HG02759 (cell line): ENCODE measurements around the gene NKX2-1.

Source experiments
- ATAC-seq: cut with Tn5 transposase; IDR thresholded peaks from one replicate; pipeline ENCODE4 v1.9.1; 2021; ENCODE audit warnings: mild to moderate bottlenecking, moderate library complexity; ENCODE audit not compliant: unreplicated experiment

NKX2-1 gene

GRCh38 chr14:36518031-36518585 is 1.9 kb downstream of the NKX2-1 start:
- ATAC-seq, result no peak

- no peak for ATAC-seq
Observed at GRCh38 chr14:36517242-36518030, 2.6 kb downstream of the NKX2-1 start.

GRCh38 chr14:36516719-36517241 is 3.3 kb downstream of the NKX2-1 start:
- ATAC-seq, result no peak

- no peak for ATAC-seq
Observed at GRCh38 chr14:36515896-36516718, 3.9 kb downstream of the NKX2-1 start.

GRCh38 chr14:36515105-36515593 is 4.9 kb downstream of the NKX2-1 start:
- ATAC-seq, result no peak

GRCh38 chr14:36514278-36515104 is 5.5 kb downstream of the NKX2-1 start:
- ATAC-seq, result no peak

- no peak for ATAC-seq
Observed at GRCh38 chr14:36513451-36514277, 6.4 kb downstream of the NKX2-1 start.

- no peak for ATAC-seq
Observed at GRCh38 chr14:36513012-36513420, 7.0 kb downstream of the NKX2-1 start.

GRCh38 chr14:36512585-36513003 is 7.4 kb downstream of the NKX2-1 start:
- ATAC-seq, result no peak

GRCh38 chr14:36511981-36512584 is 7.9 kb downstream of the NKX2-1 start:
- ATAC-seq, result no peak

GRCh38 chr14:36510874-36511273 is 9.2 kb downstream of the NKX2-1 start:
- ATAC-seq, result no peak

- ATAC-seq, result no peak
Observed at GRCh38 chr14:36510078-36510799, 9.8 kb downstream of the NKX2-1 start.

GRCh38 chr14:36509069-36509917 is 10.7 kb downstream of the NKX2-1 start:
- no peak for ATAC-seq

GRCh38 chr14:36508418-36509068 is 11.5 kb downstream of the NKX2-1 start:
- no peak for ATAC-seq

- no peak for ATAC-seq
Observed at GRCh38 chr14:36507847-36508417, 12.1 kb downstream of the NKX2-1 start.

- no peak for ATAC-seq
Observed at GRCh38 chr14:36506732-36507614, 13.1 kb downstream of the NKX2-1 start.
